NCI-H526 treated with DMSO at 0.1 percent for 48 hours (cell line): ENCODE data around the gene PPP2R2C.

Experiments used
- DNase-seq: peaks from one replicate; lab custom pipeline; 2025; lab: John Stamatoyannopoulos, UW

The PPP2R2C gene

GRCh38 chr4:6469144-6469543 lies 3.3 kb downstream of the PPP2R2C start:
- no peak for DNase-seq

- DNase-seq: no peak
These were observed 4.0 kb downstream of the PPP2R2C start for GRCh38 chr4:6468376-6468775.

- no peak for DNase-seq
These were observed 4.8 kb downstream of the PPP2R2C start for GRCh38 chr4:6467600-6467999.

GRCh38 chr4:6466756-6467381 lies 5.5 kb downstream of the PPP2R2C start:
- DNase-seq: no peak

- DNase-seq: no peak
These were observed 6.5 kb downstream of the PPP2R2C start for GRCh38 chr4:6465955-6466354.

- no peak for DNase-seq
These were observed 7.4 kb downstream of the PPP2R2C start for GRCh38 chr4:6464842-6465588.

- no peak for DNase-seq
These were observed 8.8 kb downstream of the PPP2R2C start for GRCh38 chr4:6463311-6464289.

- no peak for DNase-seq
These were observed 10.9 kb downstream of the PPP2R2C start for GRCh38 chr4:6461301-6462165.

- no peak for DNase-seq
These were observed 11.5 kb downstream of the PPP2R2C start for GRCh38 chr4:6460876-6461275.

- no peak for DNase-seq
These were observed 13.9 kb downstream of the PPP2R2C start for GRCh38 chr4:6458528-6458927.

- no peak for DNase-seq
These were observed 16.0 kb downstream of the PPP2R2C start for GRCh38 chr4:6456450-6456849.

- no peak for DNase-seq
These were observed 18.1 kb downstream of the PPP2R2C start for GRCh38 chr4:6454112-6454910.

GRCh38 chr4:6453688-6453990 lies 18.8 kb downstream of the PPP2R2C start:
- no peak for DNase-seq

- no peak for DNase-seq
These were observed 19.3 kb downstream of the PPP2R2C start for GRCh38 chr4:6452897-6453687.

GRCh38 chr4:6452116-6452896 lies 20.1 kb downstream of the PPP2R2C start:
- DNase-seq: no peak

- no peak for DNase-seq
These were observed 21.1 kb downstream of the PPP2R2C start for GRCh38 chr4:6451309-6451708.

GRCh38 chr4:6450709-6451108 lies 21.7 kb downstream of the PPP2R2C start:
- DNase-seq: no peak

GRCh38 chr4:6449746-6450369 lies 22.6 kb downstream of the PPP2R2C start:
- DNase-seq: no peak

GRCh38 chr4:6449335-6449734 lies 23.1 kb downstream of the PPP2R2C start:
- DNase-seq: no peak
